Prostate gland (tissue), 2 donors: Measurements from ENCODE around the gene TNFSF18. TPM values are rescaled to one million over a fixed set of nuclear protein-coding genes. Genes with fewer than 3 reads are reported as not detected.

Source experiments
- DNase-seq: peaks from one replicate; pipeline ENCODE4 v3.0.0-alpha.2; 2019; ENCODE audit warnings: low spot score
- H3K27ac ChIP-seq, 2 donors: fragments of 200-600 bp; sonication (generic); 2 replicates each; pipeline ENCODE4 v1.5.1; 2017 to 2019
- H3K27me3 ChIP-seq: fragments of 200-600 bp; sonication (generic); replicated peaks from 2 replicates; pipeline ENCODE4 v1.5.1; 2019; ENCODE audit not compliant: insufficient read depth
- H3K36me3 ChIP-seq, 2 donors: fragments of 200-600 bp; sonication (generic); 1 replicate in 1 of 2; 2 replicates in 1 of 2; pipeline versions ENCODE4 v1.5.1 to v1.8.1; 2017 to 2019
- H3K4me1 ChIP-seq: fragments of 200-600 bp; sonication (generic); replicated peaks from 2 replicates; pipeline ENCODE4 v1.5.1; 2019
- H3K4me3 ChIP-seq, 2 donors: fragments of 200-600 bp; sonication (generic); 2 replicates each; pipeline ENCODE4 v1.5.1; 2017 to 2019
- H3K9me3 ChIP-seq: fragments of 200-600 bp; sonication (generic); 2 replicates; pipeline ENCODE4 v1.5.1; 2017
- POLR2A ChIP-seq: fragments of 450-650 bp; IDR thresholded peaks from one replicate; pipeline ENCODE4 v1.6.1; 2016; ENCODE audit warnings: antibody characterized with exemption, mild to moderate bottlenecking
- POLR2AphosphoS5 ChIP-seq: sonication (generic); formaldehyde crosslinking; IDR thresholded peaks from one replicate; pipeline ENCODE4 v1.6.1; 2017; ENCODE audit warnings: antibody characterized with exemption
- WGBS: methylation state at CpG from one replicate; pipeline ENCODE4 v1.1.5; 2018; 5-methylcytosine and 5-hydroxymethylcytosine counted together
- intact Hi-C: fragments of 100-400 bp; cut with DNase I; formaldehyde crosslinking; loops from one replicate; pipeline ENCODE4 v1.14.2; 2022
- total RNA-seq, 2 donors: library from RNA; depleted of rRNA; stranded (reverse); fragments of >200 nt; gene quantifications; one replicate each; pipeline ENCODE4 v1.1.0, GENCODE V29; 2016
- TF ChIP-seq, protein P1 (sequence below), 4 experiments: fragments of 200-600 bp in 2 of 4; fragments of 450-650 bp in 2 of 4; sonication (generic) in 2 of 4; IDR thresholded peaks; 1 replicate in 3 of 4; 2 replicates in 1 of 4; pipeline ENCODE4 v1.5.1; 2016 to 2019; ENCODE audit warnings: antibody characterized with exemption in 4 of 4, mild to moderate bottlenecking in 2 of 4, moderate library complexity in 2 of 4

TNFSF18 gene
- total RNA-seq, 2 donors from 2014 or later, result not detected

DNA sequence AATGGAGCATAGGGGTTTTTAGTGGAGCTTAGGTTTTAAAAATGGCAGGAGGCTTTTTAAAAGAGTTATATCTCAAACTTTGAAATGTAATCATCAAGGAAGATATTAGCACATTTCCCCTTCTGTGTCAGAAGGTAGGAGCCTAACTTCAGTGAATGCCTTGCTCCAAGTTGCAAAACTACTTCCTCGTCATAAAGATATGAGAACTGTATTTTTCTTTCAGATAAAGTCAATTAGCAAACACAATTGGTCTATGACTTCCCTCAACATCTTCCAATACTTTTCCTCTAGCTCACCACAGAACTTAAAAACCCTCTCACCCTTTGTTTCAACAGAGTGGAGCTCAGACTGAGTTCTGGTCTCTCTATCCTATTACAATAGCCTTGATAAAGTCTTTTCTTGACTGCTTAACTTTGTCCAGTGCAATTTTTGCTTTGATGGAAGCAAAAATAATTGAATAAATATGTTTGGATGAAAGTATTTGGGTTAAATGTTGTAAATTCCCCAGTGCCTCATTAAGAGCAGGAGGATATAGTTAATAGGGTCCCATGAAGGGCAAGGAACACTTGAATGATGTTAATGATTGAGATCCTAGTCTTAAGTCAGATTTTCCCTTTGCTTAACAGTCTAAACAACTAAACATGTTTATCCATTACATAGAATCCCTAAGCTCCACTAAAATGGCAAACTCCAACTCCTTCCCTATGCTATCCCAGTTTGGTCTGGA, 58.9 kb downstream of the TNFSF18 start:
- H3K27me3 ChIP-seq, result no peaks in the 10 kb centered on the region
- 73% methylated on average over 1 of the region's 1 CpG for WGBS
- H3K27ac ChIP-seq, result no peak overlapping the region

DNA sequence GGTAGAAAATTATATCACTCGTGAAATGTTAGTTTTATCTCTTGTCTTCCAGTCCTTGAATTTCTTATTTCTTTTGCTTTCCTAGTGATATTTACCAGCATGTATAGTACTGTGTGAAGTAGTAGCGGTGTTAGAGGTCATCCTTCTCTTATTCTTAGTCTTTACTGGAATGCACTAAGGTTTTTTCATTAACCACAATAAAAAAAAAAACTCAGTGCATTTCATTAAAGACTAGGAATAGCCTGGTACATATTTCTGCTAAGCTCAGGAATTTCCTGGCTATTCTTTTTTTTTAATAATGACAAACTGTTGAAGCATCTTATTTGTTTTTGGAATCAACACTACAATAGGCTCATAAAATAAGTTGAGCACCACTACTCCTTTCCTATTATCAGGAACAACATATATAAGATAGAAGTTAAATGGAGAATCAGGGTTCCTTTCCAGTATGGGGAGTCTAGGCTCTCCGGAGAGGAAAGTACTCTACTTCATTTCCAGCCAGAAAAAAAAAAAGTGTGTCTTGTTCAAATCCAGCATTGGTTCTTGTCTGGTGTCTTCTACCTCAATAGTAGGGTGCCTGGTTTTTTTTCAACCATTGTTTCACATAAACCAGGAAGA, 60.0 kb downstream of the TNFSF18 start:
- DNase-seq, result no peak
- Histone ChIP-seq H3K27ac (no peak overlapping the region), H3K27me3 (no peaks in the 10 kb centered on the region), H3K4me1 (no peaks in the 10 kb centered on the region), H3K36me3 (no peaks in the 10 kb centered on the region), H3K4me3 (no peak overlapping the region), H3K9me3 (no peaks in the 10 kb centered on the region)
- intact Hi-C loops, result no loop called here
- 86% methylated on average over 3 of the region's 3 CpGs for WGBS
- TF ChIP-seq POLR2AphosphoS5 (no peak), POLR2A (no peak)
- TF ChIP-seq, protein P1, sequence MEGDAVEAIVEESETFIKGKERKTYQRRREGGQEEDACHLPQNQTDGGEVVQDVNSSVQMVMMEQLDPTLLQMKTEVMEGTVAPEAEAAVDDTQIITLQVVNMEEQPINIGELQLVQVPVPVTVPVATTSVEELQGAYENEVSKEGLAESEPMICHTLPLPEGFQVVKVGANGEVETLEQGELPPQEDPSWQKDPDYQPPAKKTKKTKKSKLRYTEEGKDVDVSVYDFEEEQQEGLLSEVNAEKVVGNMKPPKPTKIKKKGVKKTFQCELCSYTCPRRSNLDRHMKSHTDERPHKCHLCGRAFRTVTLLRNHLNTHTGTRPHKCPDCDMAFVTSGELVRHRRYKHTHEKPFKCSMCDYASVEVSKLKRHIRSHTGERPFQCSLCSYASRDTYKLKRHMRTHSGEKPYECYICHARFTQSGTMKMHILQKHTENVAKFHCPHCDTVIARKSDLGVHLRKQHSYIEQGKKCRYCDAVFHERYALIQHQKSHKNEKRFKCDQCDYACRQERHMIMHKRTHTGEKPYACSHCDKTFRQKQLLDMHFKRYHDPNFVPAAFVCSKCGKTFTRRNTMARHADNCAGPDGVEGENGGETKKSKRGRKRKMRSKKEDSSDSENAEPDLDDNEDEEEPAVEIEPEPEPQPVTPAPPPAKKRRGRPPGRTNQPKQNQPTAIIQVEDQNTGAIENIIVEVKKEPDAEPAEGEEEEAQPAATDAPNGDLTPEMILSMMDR (IDR thresholded peaks at IDR 0.05), result no peak

More for the DNA sequence above, 58.9 kb downstream of the TNFSF18 start:
- Histone ChIP-seq H3K4me1 (no peaks in the 10 kb centered on the region), H3K9me3 (no peaks in the 10 kb centered on the region), H3K36me3 (no peaks in the 10 kb centered on the region), H3K4me3 (no peak overlapping the region)
- DNase-seq, result no peak
- intact Hi-C loops, result no loop called here
- TF ChIP-seq, protein P1 (IDR thresholded peaks at IDR 0.05), result no peak
- TF ChIP-seq POLR2A (no peak), POLR2AphosphoS5 (no peak)

Other genes starting within 250 kb of the TNFSF18 start
- 10 to 100 TPM in 1 of 2 donors, 1 to 10 TPM in 1; 1.6 to 14.7 TPM for gene TNFSF4, start 156.4 kb upstream of the TNFSF18 start, total RNA-seq